H9 (cell line): ENCODE data around the gene GEN1. TPM values are rescaled to one million over a fixed set of nuclear protein-coding genes. Genes with fewer than 3 reads are reported as not detected.

Source experiments
- DNase-seq: peaks from one replicate; pipeline ENCODE4 v3.0.0-alpha.2; 2017
- H2AFZ ChIP-seq: one replicate; pipeline ENCODE4 v1.6.1; 2013; ENCODE audit warnings: mild to moderate bottlenecking, low read length, control low read depth, moderate library complexity
- H2AK5ac ChIP-seq: 2 replicates; pipeline ENCODE4 v1.6.1; 2013; ENCODE audit warnings: low read length, control low read depth, mixed read lengths; ENCODE audit not compliant: insufficient read length
- H2BK120ac ChIP-seq: one replicate; pipeline ENCODE4 v1.6.1; 2013; ENCODE audit warnings: low read depth, mild to moderate bottlenecking, low read length, control low read depth, inconsistent platforms; ENCODE audit not compliant: poor library complexity, severe bottlenecking
- H2BK12ac ChIP-seq: 2 replicates; pipeline ENCODE4 v1.6.1; 2013; ENCODE audit warnings: low read length, control low read depth, mixed read lengths, low read depth; ENCODE audit not compliant: insufficient read length
- H2BK15ac ChIP-seq: 2 replicates; pipeline ENCODE4 v1.6.1; 2013; ENCODE audit warnings: low read depth, low read length, control low read depth
- H2BK20ac ChIP-seq: one replicate; pipeline ENCODE4 v1.6.1; 2013; ENCODE audit warnings: low read depth, mild to moderate bottlenecking, low read length, control low read depth, inconsistent platforms; ENCODE audit not compliant: poor library complexity, severe bottlenecking
- H2BK5ac ChIP-seq: 2 replicates; pipeline ENCODE4 v1.6.1; 2013; ENCODE audit warnings: low read length, control low read depth, mixed read lengths; ENCODE audit not compliant: insufficient read length
- H3K14ac ChIP-seq: 2 replicates; pipeline ENCODE4 v1.6.1; 2013; ENCODE audit warnings: low read length, control low read depth; ENCODE audit not compliant: insufficient read depth
- H3K18ac ChIP-seq: 2 replicates; pipeline ENCODE4 v1.6.1; 2013; ENCODE audit warnings: low read depth, mild to moderate bottlenecking, mixed read lengths, low read length, control low read depth; ENCODE audit not compliant: insufficient read length
- H3K23ac ChIP-seq: 2 replicates; pipeline ENCODE4 v1.6.1; 2013; ENCODE audit warnings: low read length, control low read depth, mixed read lengths, low read depth; ENCODE audit not compliant: insufficient read length
- H3K23me2 ChIP-seq: 2 replicates; pipeline ENCODE4 v1.6.1; 2013; ENCODE audit warnings: low read depth, mild to moderate bottlenecking, mixed read lengths, low read length, control low read depth; ENCODE audit not compliant: insufficient read length, poor library complexity, severe bottlenecking
- H3K27ac ChIP-seq: 2 replicates; pipeline ENCODE4 v1.5.1; 2013; ENCODE audit warnings: low read length, control low read depth, mixed read lengths, low read depth; ENCODE audit not compliant: insufficient read length
- H3K27me3 ChIP-seq: 2 replicates; pipeline ENCODE4 v1.6.1; 2013; ENCODE audit warnings: low read length, control low read depth, inconsistent platforms; ENCODE audit not compliant: insufficient read depth
- H3K4ac ChIP-seq: 2 replicates; pipeline ENCODE4 v1.6.1; 2013; ENCODE audit warnings: low read depth, mild to moderate bottlenecking, control low read depth, inconsistent platforms, low read length, moderate library complexity
- H3K4me1 ChIP-seq: 2 replicates; pipeline ENCODE4 v1.6.1; 2013; ENCODE audit warnings: low read length, control low read depth, inconsistent platforms; ENCODE audit not compliant: insufficient read depth
- H3K4me2 ChIP-seq: 2 replicates; pipeline ENCODE4 v1.6.1; 2013; ENCODE audit warnings: low read length, control low read depth, mixed read lengths; ENCODE audit not compliant: insufficient read length, insufficient read depth
- H3K56ac ChIP-seq: 2 replicates; pipeline ENCODE4 v1.6.1; 2013; ENCODE audit warnings: low read depth, mild to moderate bottlenecking, mixed read lengths, low read length, control low read depth; ENCODE audit not compliant: insufficient read length
- H3K79me1 ChIP-seq: 2 replicates; pipeline ENCODE4 v1.6.1; 2013; ENCODE audit warnings: low read depth, mild to moderate bottlenecking, moderate library complexity, low read length, control low read depth, inconsistent platforms; ENCODE audit not compliant: insufficient read depth, poor library complexity, severe bottlenecking
- H3K79me2 ChIP-seq: 2 replicates; pipeline ENCODE4 v1.6.1; 2013; ENCODE audit warnings: low read length, control low read depth, inconsistent platforms; ENCODE audit not compliant: insufficient read depth
- H3K9ac ChIP-seq: 2 replicates; pipeline ENCODE4 v1.6.1; 2013; ENCODE audit warnings: low read length, control low read depth, mixed read lengths; ENCODE audit not compliant: insufficient read length; ENCODE audit errors: extremely low read depth
- H3K9me3 ChIP-seq: one replicate; pipeline ENCODE4 v1.6.1; 2013; ENCODE audit warnings: low read depth, low read length, inconsistent platforms; ENCODE audit not compliant: control insufficient read depth
- H3T11ph ChIP-seq: one replicate; pipeline ENCODE4 v1.6.1; 2013; ENCODE audit warnings: mild to moderate bottlenecking, low read length, control low read depth, inconsistent platforms
- H4K20me1 ChIP-seq: one replicate; pipeline ENCODE4 v1.6.1; 2013; ENCODE audit not compliant: control insufficient read depth, insufficient read length, insufficient read depth
- H4K5ac ChIP-seq: 2 replicates; pipeline ENCODE4 v1.6.1; 2013; ENCODE audit warnings: low read depth, mild to moderate bottlenecking, mixed read lengths, low read length, control low read depth; ENCODE audit not compliant: insufficient read length
- H4K8ac ChIP-seq: replicated peaks from 2 replicates; pipeline ENCODE4 v1.6.1; 2013; ENCODE audit warnings: low read length, control low read depth, mixed read lengths, low read depth; ENCODE audit not compliant: insufficient read length
- H4K91ac ChIP-seq: 2 replicates; pipeline ENCODE4 v1.6.1; 2013; ENCODE audit warnings: low read depth, mild to moderate bottlenecking, moderate library complexity, mixed read lengths, low read length, control low read depth; ENCODE audit not compliant: insufficient read length
- H3K27ac Mint-ChIP-seq, 3 experiments: 2 replicates in 2 of 3; 3 replicates in 1 of 3; pipeline ENCODE4 v1.8.0; 2020 to 2021; ENCODE audit warnings: mixed read lengths in 3 of 3, mild to moderate bottlenecking in 1 of 3, moderate library complexity in 1 of 3
- H3K27me3 Mint-ChIP-seq: 2 replicates; pipeline ENCODE4 v1.8.0; 2021; ENCODE audit warnings: low read depth, mild to moderate bottlenecking, moderate library complexity, mixed read lengths
- H3K36me3 Mint-ChIP-seq, 3 experiments: 2 replicates in 2 of 3; 3 replicates in 1 of 3; pipeline ENCODE4 v1.8.0; 2020 to 2021; ENCODE audit warnings: low read depth in 3 of 3, mixed read lengths in 3 of 3; ENCODE audit not compliant: insufficient read depth in 1 of 3
- H3K4me1 Mint-ChIP-seq, 2 experiments: 2 replicates each; pipeline ENCODE4 v1.8.0; 2020; ENCODE audit warnings: mixed read lengths in 2 of 2
- H3K4me3 Mint-ChIP-seq, 2 experiments: 2 replicates in 1 of 2; 3 replicates in 1 of 2; pipeline ENCODE4 v1.8.0; 2020 to 2021; ENCODE audit warnings: mild to moderate bottlenecking in 2 of 2, mixed read lengths in 2 of 2, moderate library complexity in 1 of 2
- H3K9me3 Mint-ChIP-seq, 2 experiments: 2 replicates in 1 of 2; 3 replicates in 1 of 2; pipeline ENCODE4 v1.8.0; 2020; ENCODE audit warnings: mild to moderate bottlenecking in 2 of 2, mixed read lengths in 2 of 2, moderate library complexity in 1 of 2
- CTCF ChIP-seq: fragments of 200-600 bp; sonication (generic); conservative IDR thresholded peaks from 3 replicates; pipeline ENCODE4 v1.8.0; 2021; ENCODE audit warnings: antibody characterized with exemption, mild to moderate bottlenecking
- WGBS: extraction: QIAGEN DNeasy Blood & Tissue Kit; methylation state at CpG from one replicate; pipeline ENCODE4 v1.1.7; 2013; ENCODE audit warnings: missing lambda C conversion rate, low lambda C conversion rate, mixed read lengths; ENCODE audit not compliant: insufficient read length; ENCODE audit errors: extremely low coverage; 5-methylcytosine and 5-hydroxymethylcytosine counted together
- total RNA-seq: library from RNA; stranded (reverse); gene quantifications from 2 replicates; pipeline ENCODE4 v1.2.1, GENCODE V29; 2021

GEN1 gene
- total RNA-seq, 1 experiment from 2014 or later: 28.1 TPM

DNA sequence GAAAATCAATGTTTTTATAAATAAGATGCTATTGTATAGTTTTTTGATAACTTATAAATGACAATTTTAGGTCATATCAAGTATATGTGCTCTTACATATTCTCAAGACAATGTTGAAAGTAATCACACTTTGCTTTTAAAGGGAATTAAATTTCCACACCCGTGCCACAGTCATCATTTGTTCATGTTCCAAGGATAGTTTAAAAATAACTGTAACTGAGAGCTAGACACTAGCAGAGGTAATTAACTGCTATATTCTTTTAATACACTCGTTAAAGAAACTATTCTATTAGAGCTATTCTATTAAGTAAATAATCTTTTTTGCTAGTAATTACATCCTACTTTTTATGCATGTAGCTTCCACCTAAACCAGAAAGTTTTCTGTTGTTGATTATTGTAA lies 18.0 kb downstream of the GEN1 start:
- H2BK20ac ChIP-seq: no peak overlapping the region
- no peaks in the 10 kb centered on the region for H4K20me1 ChIP-seq
- DNase-seq: no peak
- no peak overlapping the region for H2AFZ ChIP-seq
- no peak for TF ChIP-seq CTCF
- no peaks in the 10 kb centered on the region for H3K23me2 ChIP-seq
- no peaks in the 10 kb centered on the region for H3K79me1 ChIP-seq
- H2AK5ac ChIP-seq: no peak overlapping the region
- H3K4me2 ChIP-seq: no peak overlapping the region
- Mint-ChIP-seq H3K36me3 (peaks cover 2 to 36% (median 35%) of the 10 kb centered on the region in 3 experiments; a peak in 5 of 7 replicates), H3K9me3 (no peaks in the 10 kb centered on the region), H3K4me3 (no peak overlapping the region), H3K4me1 (no peaks in the 10 kb centered on the region), H3K27me3 (no peaks in the 10 kb centered on the region), H3K27ac (no peak overlapping the region)
- H3K18ac ChIP-seq: no peak overlapping the region
- H2BK12ac ChIP-seq: no peak overlapping the region
- H3K27ac ChIP-seq: no peak overlapping the region
- H3K9me3 ChIP-seq: no peaks in the 10 kb centered on the region
- H2BK5ac ChIP-seq: no peak overlapping the region
- H3K4me1 ChIP-seq: no peaks in the 10 kb centered on the region
- no peak overlapping the region for H2BK120ac ChIP-seq
- H3K23ac ChIP-seq: no peak overlapping the region
- no peak overlapping the region for H3K9ac ChIP-seq
- H3K14ac ChIP-seq: no peak overlapping the region
- H2BK15ac ChIP-seq: no peak overlapping the region
- no CpG with 5 or more reads among the region's 2 CpGs for WGBS
- H4K8ac ChIP-seq: no peak overlapping the region
- no peaks in the 10 kb centered on the region for H3K27me3 ChIP-seq
- no peak overlapping the region for H3K56ac ChIP-seq
- H3K4ac ChIP-seq: no peak overlapping the region
- no peaks in the 10 kb centered on the region for H3K79me2 ChIP-seq
- H3T11ph ChIP-seq: no peak overlapping the region
- H4K5ac ChIP-seq: no peak overlapping the region
- no peak overlapping the region for H4K91ac ChIP-seq
